ENCODE measurements around the gene ETDC. TPM values are rescaled to one million over a fixed set of nuclear protein-coding genes. Genes with fewer than 3 reads are reported as not detected.
A peak's percentile ranks its signal among the peaks of the same experiment; 100 is the strongest.
"Not testable (repeated sequence)": the region's sequence is repeated elsewhere in the genome, so short reads cannot be mapped to it uniquely, and the experiment has no call there.

The ETDC gene
- total RNA-seq, 1 experiment from 2014 or later: not detected

- Histone ChIP-seq H3K4me1 (replicated peaks) (peaks cover 6% of the 10 kb centered on the region; the same call in 1 of the 2 replicates), H3K27me3 (replicated peaks) (no peaks in the 10 kb centered on the region), H3K36me3 (no peaks in the 10 kb centered on the region), H3K4me3 (no peak overlapping the region), H3K27ac (no peak overlapping the region), H3K9me3 (replicated peaks) (no peaks in the 10 kb centered on the region)
- DNase-seq (ENCODE audit: low read depth in 1 of 2, low spot score in 2 of 2): no peak
These were observed 15.2 kb downstream of the ETDC start for GRCh38 chrX:135324463-135324862.

- H3K27me3 ChIP-seq (replicated peaks); H3K9me3 ChIP-seq (replicated peaks); H3K4me3 ChIP-seq: not testable (repeated sequence)
These were observed 15.9 kb downstream of the ETDC start for GRCh38 chrX:135325036-135325818.

DNA sequence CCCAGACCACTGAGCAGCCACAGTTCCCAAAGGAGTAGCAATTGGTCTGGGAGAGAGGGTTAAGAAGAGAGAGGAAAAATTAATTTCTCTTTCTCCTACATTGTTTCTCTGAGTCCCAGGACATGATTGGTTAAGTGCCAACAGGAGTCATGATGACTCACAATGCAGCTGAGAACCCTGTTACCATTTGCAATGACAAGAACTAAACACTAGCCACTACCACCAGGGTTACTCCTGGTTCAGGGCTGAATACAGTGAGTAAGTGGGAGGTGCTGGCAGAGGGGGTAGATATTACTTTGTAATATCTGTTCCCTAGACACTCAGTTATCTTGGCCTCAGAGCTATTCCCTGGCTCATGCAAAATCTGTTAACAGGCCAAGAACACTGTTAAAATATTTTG, 18.0 kb downstream of the ETDC start:
- H3K27ac ChIP-seq: no peak overlapping the region
- no peaks in the 10 kb centered on the region for H3K27me3 ChIP-seq (replicated peaks)
- peaks cover 6% of the 10 kb centered on the region; the same call in 1 of the 2 replicates for H3K4me1 ChIP-seq (replicated peaks)
- no peaks in the 10 kb centered on the region for H3K36me3 ChIP-seq
- peak; percentile 16 to 41 for DNase-seq (ENCODE audit: low read depth in 1 of 2, low spot score in 2 of 2)
- no peak overlapping the region for H3K4me3 ChIP-seq
- H3K9me3 ChIP-seq (replicated peaks): no peaks in the 10 kb centered on the region

More at GRCh38 chrX:135325036-135325818, 15.9 kb downstream of the ETDC start:
- H3K4me1 ChIP-seq (replicated peaks); DNase-seq (ENCODE audit: low read depth in 1 of 2, low spot score in 2 of 2); H3K36me3 ChIP-seq; H3K27ac ChIP-seq: not testable (repeated sequence)

GRCh38 chrX:135328421-135329005, 19.2 kb downstream of the ETDC start:
- Histone ChIP-seq H3K4me3 (no peak overlapping the region), H3K4me1 (replicated peaks) (peaks cover 6% of the 10 kb centered on the region; the same call in 1 of the 2 replicates), H3K36me3 (no peaks in the 10 kb centered on the region), H3K27ac (no peak overlapping the region), H3K27me3 (replicated peaks) (no peaks in the 10 kb centered on the region), H3K9me3 (replicated peaks) (no peaks in the 10 kb centered on the region)
- no peak for DNase-seq (ENCODE audit: low read depth in 1 of 2, low spot score in 2 of 2)

DNA sequence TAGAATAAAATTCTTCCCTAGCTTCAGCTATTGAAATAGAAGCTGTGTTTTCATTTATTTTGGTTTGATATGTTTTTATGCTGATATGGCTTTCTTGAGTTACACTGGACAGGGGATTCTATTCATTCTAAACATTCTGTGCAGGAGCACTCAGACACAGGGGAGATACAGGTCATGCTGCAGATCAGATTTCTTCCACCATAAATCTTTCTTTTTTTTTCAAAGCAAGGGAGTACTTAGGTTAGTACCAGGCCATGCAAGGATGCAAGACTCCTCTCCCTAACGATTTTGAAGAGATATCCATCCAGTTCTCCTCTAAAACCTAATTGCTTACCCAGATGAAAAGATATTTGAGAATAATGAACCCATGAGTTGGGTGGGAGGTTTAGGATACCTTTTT, 21.4 kb downstream of the ETDC start:
- DNase-seq (ENCODE audit: low read depth in 1 of 2, low spot score in 2 of 2): no peak
- Histone ChIP-seq H3K4me3 (no peak overlapping the region), H3K27ac (no peak overlapping the region), H3K4me1 (replicated peaks) (peaks cover 6% of the 10 kb centered on the region; the same call in 1 of the 2 replicates), H3K36me3 (no peaks in the 10 kb centered on the region), H3K9me3 (replicated peaks) (no peaks in the 10 kb centered on the region), H3K27me3 (replicated peaks) (no peaks in the 10 kb centered on the region)

- Histone ChIP-seq H3K9me3 (replicated peaks) (no peaks in the 10 kb centered on the region), H3K4me3 (no peak overlapping the region), H3K4me1 (replicated peaks) (peaks cover 6% of the 10 kb centered on the region; the same call in 1 of the 2 replicates)
These were observed 22.2 kb downstream of the ETDC start for GRCh38 chrX:135331525-135331924.

GRCh38 chrX:135340831-135341230, 31.6 kb downstream of the ETDC start:
- DNase-seq (ENCODE audit: low read depth in 1 of 2, low spot score in 2 of 2): peak in 1 of 2 experiments; percentile 2
- Histone ChIP-seq H3K36me3 (no peaks in the 10 kb centered on the region; the same call in 1 of the 2 replicates), H3K4me1 (replicated peaks) (peaks cover 18% of the 10 kb centered on the region), H3K9me3 (replicated peaks) (no peaks in the 10 kb centered on the region), H3K27me3 (replicated peaks) (no peaks in the 10 kb centered on the region), H3K4me3 (no peak overlapping the region), H3K27ac (no peak overlapping the region)

More at GRCh38 chrX:135331525-135331924, 22.2 kb downstream of the ETDC start:
- Histone ChIP-seq H3K27me3 (replicated peaks) (no peaks in the 10 kb centered on the region), H3K36me3 (no peaks in the 10 kb centered on the region), H3K27ac (no peak overlapping the region)
- DNase-seq (ENCODE audit: low read depth in 1 of 2, low spot score in 2 of 2): no peak

GRCh38 chrX:135345107-135345589, 35.9 kb downstream of the ETDC start:
- H3K9me3 ChIP-seq (replicated peaks): no peaks in the 10 kb centered on the region
- H3K27ac ChIP-seq: peak overlapping the region; percentile 91
- peak; percentile 46 to 50 for DNase-seq (ENCODE audit: low read depth in 1 of 2, low spot score in 2 of 2)
- peak overlapping the region; percentile 81 for H3K4me3 ChIP-seq
- H3K27me3 ChIP-seq (replicated peaks): no peaks in the 10 kb centered on the region
- H3K4me1 ChIP-seq (replicated peaks): peaks cover 18% of the 10 kb centered on the region
- peaks cover 3% of the 10 kb centered on the region; the same call in 1 of the 2 replicates for H3K36me3 ChIP-seq

DNA sequence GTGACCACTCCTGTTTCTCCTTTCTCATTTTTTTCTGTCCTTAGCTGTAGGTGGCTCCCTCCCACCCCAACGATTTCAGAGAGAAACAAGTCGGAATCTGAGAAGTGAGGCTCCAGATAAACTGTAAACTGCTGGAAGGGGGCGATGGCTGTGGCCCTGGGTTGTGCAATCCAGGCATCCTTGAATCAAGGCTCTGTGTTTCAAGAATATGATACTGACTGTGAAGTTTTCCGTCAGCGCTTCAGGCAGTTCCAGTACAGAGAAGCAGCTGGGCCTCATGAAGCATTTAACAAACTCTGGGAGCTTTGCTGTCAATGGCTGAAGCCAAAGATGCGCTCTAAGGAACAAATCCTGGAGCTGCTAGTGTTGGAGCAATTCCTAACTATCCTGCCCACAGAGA, 37.7 kb downstream of the ETDC start:
- Histone ChIP-seq H3K9me3 (replicated peaks) (no peaks in the 10 kb centered on the region), H3K27ac (no peak overlapping the region)
- no peak for DNase-seq (ENCODE audit: low read depth in 1 of 2, low spot score in 2 of 2)

GRCh38 chrX:135347381-135348016, 38.2 kb downstream of the ETDC start:
- peaks cover 8% of the 10 kb centered on the region for H3K4me1 ChIP-seq (replicated peaks)
- H3K9me3 ChIP-seq (replicated peaks): no peaks in the 10 kb centered on the region
- H3K27ac ChIP-seq: no peak overlapping the region
- H3K36me3 ChIP-seq: peaks cover 3% of the 10 kb centered on the region
- H3K27me3 ChIP-seq (replicated peaks): no peaks in the 10 kb centered on the region
- H3K4me3 ChIP-seq: no peak overlapping the region
- no peak for DNase-seq (ENCODE audit: low read depth in 1 of 2, low spot score in 2 of 2)

More for the DNA sequence above, 37.7 kb downstream of the ETDC start:
- peaks cover 13% of the 10 kb centered on the region for H3K4me1 ChIP-seq (replicated peaks)
- H3K27me3 ChIP-seq (replicated peaks): no peaks in the 10 kb centered on the region
- peaks cover 3% of the 10 kb centered on the region for H3K36me3 ChIP-seq
- no peak overlapping the region for H3K4me3 ChIP-seq

DNA sequence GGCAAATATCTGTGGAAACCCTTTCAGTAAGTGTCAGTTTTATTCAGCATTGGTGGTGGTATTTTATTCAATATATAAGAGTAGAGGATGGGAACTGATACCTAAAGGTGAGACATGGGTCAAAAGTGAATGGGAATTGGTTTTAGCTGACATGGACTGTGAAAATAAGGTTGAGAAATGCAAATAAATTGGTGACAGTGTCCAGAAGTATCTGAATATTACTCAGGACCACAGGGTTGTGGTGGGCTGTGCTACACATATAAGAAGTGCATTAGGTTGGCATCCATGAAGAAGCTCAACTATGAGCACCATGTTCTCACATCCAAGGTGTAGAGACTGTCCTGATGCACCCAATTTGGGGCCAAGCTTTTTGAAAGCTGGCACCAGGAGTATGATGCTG, 45.0 kb downstream of the ETDC start:
- no peak for DNase-seq (ENCODE audit: low read depth in 1 of 2, low spot score in 2 of 2)
- Histone ChIP-seq H3K36me3 (no peaks in the 10 kb centered on the region; the same call in 1 of the 2 replicates), H3K4me1 (replicated peaks) (no peaks in the 10 kb centered on the region), H3K4me3 (no peak overlapping the region), H3K27ac (no peak overlapping the region), H3K9me3 (replicated peaks) (no peaks in the 10 kb centered on the region), H3K27me3 (replicated peaks) (no peaks in the 10 kb centered on the region)

Data from SJSA1 (cell line).